ENCODE data around the gene PLXDC2. TPM values are rescaled to one million over a fixed set of nuclear protein-coding genes. Genes with fewer than 3 reads are reported as not detected.
"Not testable (repeated sequence)": the region's sequence is repeated elsewhere in the genome, so short reads cannot be mapped to it uniquely, and the experiment has no call there.

The PLXDC2 gene
- total RNA-seq, 1 experiment from 2014 or later: 21.9 TPM

- no peak for DNase-seq
- H3K27me3 ChIP-seq (ENCODE audit: control insufficient read depth, insufficient read depth, low read length): no peaks in the 10 kb centered on the region
- H3K36me3 ChIP-seq (replicated peaks; ENCODE audit: control insufficient read depth, insufficient read depth, low read length): no peaks in the 10 kb centered on the region
Observed at GRCh38 chr10:19970717-19971116, 154.5 kb downstream of the PLXDC2 start.

GRCh38 chr10:19971343-19972052 lies 155.3 kb downstream of the PLXDC2 start:
- Histone ChIP-seq H3K4me3 (ENCODE audit: insufficient read depth, low read depth, low read length) (no peak overlapping the region), H3K36me3 (replicated peaks; ENCODE audit: control insufficient read depth, insufficient read depth, low read length) (no peaks in the 10 kb centered on the region), H3K27me3 (ENCODE audit: control insufficient read depth, insufficient read depth, low read length) (no peaks in the 10 kb centered on the region)
- DNase-seq: no peak

More at GRCh38 chr10:19970717-19971116, 154.5 kb downstream of the PLXDC2 start:
- no peak overlapping the region for H3K4me3 ChIP-seq (ENCODE audit: insufficient read depth, low read depth, low read length)

GRCh38 chr10:19974138-19974537 lies 157.9 kb downstream of the PLXDC2 start:
- no peak for DNase-seq
- no peaks in the 10 kb centered on the region for H3K36me3 ChIP-seq (replicated peaks; ENCODE audit: control insufficient read depth, insufficient read depth, low read length)
- H3K27me3 ChIP-seq (ENCODE audit: control insufficient read depth, insufficient read depth, low read length): no peaks in the 10 kb centered on the region
- H3K4me3 ChIP-seq (ENCODE audit: insufficient read depth, low read depth, low read length): no peak overlapping the region

- Histone ChIP-seq H3K4me3 (ENCODE audit: insufficient read depth, low read depth, low read length) (no peak overlapping the region), H3K27me3 (ENCODE audit: control insufficient read depth, insufficient read depth, low read length) (no peaks in the 10 kb centered on the region), H3K36me3 (replicated peaks; ENCODE audit: control insufficient read depth, insufficient read depth, low read length) (no peaks in the 10 kb centered on the region)
- DNase-seq: no peak
Observed at GRCh38 chr10:19974554-19974953, 158.3 kb downstream of the PLXDC2 start.

- no peaks in the 10 kb centered on the region for H3K36me3 ChIP-seq (replicated peaks; ENCODE audit: control insufficient read depth, insufficient read depth, low read length)
- DNase-seq: no peak
- H3K27me3 ChIP-seq (ENCODE audit: control insufficient read depth, insufficient read depth, low read length): no peaks in the 10 kb centered on the region
- H3K4me3 ChIP-seq (ENCODE audit: insufficient read depth, low read depth, low read length): no peak overlapping the region
Observed at GRCh38 chr10:19977097-19977521, 160.9 kb downstream of the PLXDC2 start.

GRCh38 chr10:19979628-19980027 lies 163.4 kb downstream of the PLXDC2 start:
- no peaks in the 10 kb centered on the region for H3K36me3 ChIP-seq (replicated peaks; ENCODE audit: control insufficient read depth, insufficient read depth, low read length)
- H3K4me3 ChIP-seq (ENCODE audit: insufficient read depth, low read depth, low read length): no peak overlapping the region
- no peak for DNase-seq
- H3K27me3 ChIP-seq (ENCODE audit: control insufficient read depth, insufficient read depth, low read length): no peaks in the 10 kb centered on the region

- H3K36me3 ChIP-seq (replicated peaks; ENCODE audit: control insufficient read depth, insufficient read depth, low read length): no peaks in the 10 kb centered on the region
- DNase-seq: no peak
Observed at GRCh38 chr10:19983880-19984565, 167.8 kb downstream of the PLXDC2 start.

GRCh38 chr10:19985745-19986144 lies 169.5 kb downstream of the PLXDC2 start:
- no peak overlapping the region for H3K4me3 ChIP-seq (ENCODE audit: insufficient read depth, low read depth, low read length)
- H3K36me3 ChIP-seq (replicated peaks; ENCODE audit: control insufficient read depth, insufficient read depth, low read length): no peaks in the 10 kb centered on the region
- DNase-seq: no peak
- H3K27me3 ChIP-seq (ENCODE audit: control insufficient read depth, insufficient read depth, low read length): no peaks in the 10 kb centered on the region

More at GRCh38 chr10:19983880-19984565, 167.8 kb downstream of the PLXDC2 start:
- Histone ChIP-seq H3K4me3 (ENCODE audit: insufficient read depth, low read depth, low read length) (no peak overlapping the region), H3K27me3 (ENCODE audit: control insufficient read depth, insufficient read depth, low read length) (no peaks in the 10 kb centered on the region)

GRCh38 chr10:19986591-19986990 lies 170.4 kb downstream of the PLXDC2 start:
- no peak for DNase-seq
- H3K36me3 ChIP-seq (replicated peaks; ENCODE audit: control insufficient read depth, insufficient read depth, low read length): no peaks in the 10 kb centered on the region
- no peak overlapping the region for H3K4me3 ChIP-seq (ENCODE audit: insufficient read depth, low read depth, low read length)
- no peaks in the 10 kb centered on the region for H3K27me3 ChIP-seq (ENCODE audit: control insufficient read depth, insufficient read depth, low read length)

- Histone ChIP-seq H3K36me3 (replicated peaks; ENCODE audit: control insufficient read depth, insufficient read depth, low read length) (no peaks in the 10 kb centered on the region), H3K4me3 (ENCODE audit: insufficient read depth, low read depth, low read length) (no peak overlapping the region), H3K27me3 (ENCODE audit: control insufficient read depth, insufficient read depth, low read length) (no peaks in the 10 kb centered on the region)
- DNase-seq: peak; percentile 21
Observed at GRCh38 chr10:19987931-19988330, 171.7 kb downstream of the PLXDC2 start.

GRCh38 chr10:19993714-19994315 lies 177.6 kb downstream of the PLXDC2 start:
- no peak for DNase-seq
- no peak overlapping the region for H3K4me3 ChIP-seq (ENCODE audit: insufficient read depth, low read depth, low read length)
- no peaks in the 10 kb centered on the region for H3K27me3 ChIP-seq (ENCODE audit: control insufficient read depth, insufficient read depth, low read length)
- no peaks in the 10 kb centered on the region for H3K36me3 ChIP-seq (replicated peaks; ENCODE audit: control insufficient read depth, insufficient read depth, low read length)

GRCh38 chr10:19998482-19998881 lies 182.2 kb downstream of the PLXDC2 start:
- no peaks in the 10 kb centered on the region for H3K27me3 ChIP-seq (ENCODE audit: control insufficient read depth, insufficient read depth, low read length)
- no peak overlapping the region for H3K4me3 ChIP-seq (ENCODE audit: insufficient read depth, low read depth, low read length)
- DNase-seq: no peak
- H3K36me3 ChIP-seq (replicated peaks; ENCODE audit: control insufficient read depth, insufficient read depth, low read length): no peaks in the 10 kb centered on the region

GRCh38 chr10:19999431-19999830 lies 183.2 kb downstream of the PLXDC2 start:
- Histone ChIP-seq H3K36me3 (replicated peaks; ENCODE audit: control insufficient read depth, insufficient read depth, low read length) (no peaks in the 10 kb centered on the region), H3K27me3 (ENCODE audit: control insufficient read depth, insufficient read depth, low read length) (no peaks in the 10 kb centered on the region), H3K4me3 (ENCODE audit: insufficient read depth, low read depth, low read length) (no peak overlapping the region)
- no peak for DNase-seq

- not testable (repeated sequence) for H3K36me3 ChIP-seq (replicated peaks; ENCODE audit: control insufficient read depth, insufficient read depth, low read length); H3K27me3 ChIP-seq (ENCODE audit: control insufficient read depth, insufficient read depth, low read length); H3K4me3 ChIP-seq (ENCODE audit: insufficient read depth, low read depth, low read length); DNase-seq
Observed at GRCh38 chr10:20002026-20002425, 185.8 kb downstream of the PLXDC2 start.

- H3K4me3 ChIP-seq (ENCODE audit: insufficient read depth, low read depth, low read length): no peak overlapping the region
- H3K27me3 ChIP-seq (ENCODE audit: control insufficient read depth, insufficient read depth, low read length): no peaks in the 10 kb centered on the region
- no peaks in the 10 kb centered on the region for H3K36me3 ChIP-seq (replicated peaks; ENCODE audit: control insufficient read depth, insufficient read depth, low read length)
- DNase-seq: no peak
Observed at GRCh38 chr10:20002657-20003056, 186.4 kb downstream of the PLXDC2 start.

Data from H7 (cell line).